GM12878 (cell line): ENCODE results near the gene HRH2. TPM values are rescaled to one million over a fixed set of nuclear protein-coding genes. Genes with fewer than 3 reads are reported as not detected.

Experiments used
- ATAC-seq: fragments of 200-7000 bp; cut with Tn5 transposase; 3 replicates; pipeline ENCODE4 v1.9.1; 2020; ENCODE audit warnings: mild to moderate bottlenecking, moderate library complexity
- BruUV-seq: library from RNA; stranded (reverse); fragments of 400-500 nt; replicated peaks from 2 replicates; lab custom pipeline; 2021; lab: Mats Ljungman, UMichigan
- CTCF ChIA-PET: fragments of 300-600 bp; sonication (Branson Sonifier 250); formaldehyde crosslinking; extraction: SDS; loops from one replicate; lab custom pipeline; 2021; ENCODE audit warnings: inconsistent platforms; lab: Yijun Ruan, JAX
- POLR2A ChIA-PET: fragments of 350-600 bp; formaldehyde crosslinking; extraction: SDS; loops from one replicate; lab custom pipeline; 2021; ENCODE audit warnings: inconsistent platforms; lab: Charles Lee
- RAD21 ChIA-PET: fragments of 300-600 bp; sonication (Branson Sonifier 250); formaldehyde crosslinking; loops from one replicate; lab custom pipeline; 2023; ENCODE audit warnings: antibody characterized with exemption; ENCODE audit not compliant: unreplicated experiment; lab: Charles Lee
- SMC1A ChIA-PET: fragments of 300-600 bp; sonication (Branson Sonifier 250); formaldehyde crosslinking; loops from one replicate; lab custom pipeline; 2023; ENCODE audit not compliant: unreplicated experiment, uncharacterized antibody; lab: Charles Lee
- DNase-seq: peaks from one replicate; pipeline ENCODE4 v3.0.0-alpha.2; 2011; ENCODE audit warnings: low read depth, low spot score
- FAIRE-seq: peaks from 3 replicates; lab custom pipeline; 2011; peaks lifted over from hg19 to GRCh38; lab: Jason Lieb, UNC
- H2AFZ ChIP-seq: 2 replicates; pipeline ENCODE4 v1.6.0; 2011; ENCODE audit warnings: low read depth, low read length, control low read depth; ENCODE audit not compliant: control insufficient read depth
- H3K27ac ChIP-seq: 2 replicates; pipeline ENCODE4 v1.5.1; 2011; ENCODE audit warnings: control low read depth; ENCODE audit not compliant: control insufficient read depth, insufficient read depth
- H3K27me3 ChIP-seq, 2 experiments: replicated peaks in 1 of 2; 2 replicates each; pipeline versions ENCODE4 v1.6.0 to v1.6.1; 2011; ENCODE audit warnings: low read length in 1 of 2; ENCODE audit not compliant: control insufficient read depth in 2 of 2, insufficient read depth in 2 of 2
- H3K36me3 ChIP-seq, 2 experiments: 2 replicates each; pipeline ENCODE4 v1.5.1; 2011; ENCODE audit warnings: low read length in 1 of 2; ENCODE audit not compliant: control insufficient read depth in 2 of 2, insufficient read depth in 2 of 2
- H3K4me1 ChIP-seq: 2 replicates; pipeline ENCODE4 v1.6.1; 2011; ENCODE audit warnings: mild to moderate bottlenecking, low read length, moderate library complexity, mixed read lengths; ENCODE audit not compliant: control insufficient read depth, insufficient read depth
- H3K4me2 ChIP-seq: 2 replicates; pipeline ENCODE4 v1.6.0; 2011; ENCODE audit warnings: control low read depth; ENCODE audit not compliant: control insufficient read depth, insufficient read depth
- H3K4me3 ChIP-seq: fragments of 200-600 bp; sonication (generic); 2 replicates; pipeline ENCODE4 v1.5.1; 2016
- H3K79me2 ChIP-seq: 2 replicates; pipeline ENCODE4 v1.6.0; 2011; ENCODE audit warnings: low read length; ENCODE audit not compliant: control insufficient read depth, insufficient read depth
- H3K9ac ChIP-seq: 2 replicates; pipeline ENCODE4 v1.8.0; 2011; ENCODE audit warnings: low read length, control low read depth, mixed read lengths; ENCODE audit not compliant: control insufficient read depth, insufficient read depth
- H3K9me3 ChIP-seq: replicated peaks from 3 replicates; pipeline ENCODE4 v1.5.1; 2011; ENCODE audit warnings: mild to moderate bottlenecking, low read length; ENCODE audit not compliant: control insufficient read depth, insufficient read depth
- H4K20me1 ChIP-seq: 2 replicates; pipeline ENCODE4 v1.6.0; 2011; ENCODE audit not compliant: control insufficient read depth, insufficient read depth
- BRCA1 ChIP-seq: IDR thresholded peaks from 2 replicates; pipeline ENCODE4 v1.6.1; 2011; ENCODE audit warnings: low read depth, low read length, improper control_type of control experiment
- CHD2 ChIP-seq: IDR thresholded peaks from 2 replicates; pipeline ENCODE4 v1.6.1; 2011; ENCODE audit warnings: low read depth, low read length, improper control_type of control experiment, borderline replicate concordance
- DPF2 ChIP-seq: fragments of 450-650 bp; IDR thresholded peaks from 2 replicates; pipeline ENCODE4 v1.6.1; 2017; ENCODE audit warnings: mild to moderate bottlenecking
- IKZF2 ChIP-seq, 2 experiments: fragments of 450-650 bp; IDR thresholded peaks; 2 replicates each; pipeline ENCODE4 v1.6.1; 2017; ENCODE audit warnings: mild to moderate bottlenecking in 2 of 2, moderate library complexity in 2 of 2
- MTA3 ChIP-seq: IDR thresholded peaks from 2 replicates; pipeline ENCODE4 v1.6.1; 2012; ENCODE audit warnings: low read length, inconsistent platforms, borderline replicate concordance
- PML ChIP-seq: IDR thresholded peaks from 2 replicates; pipeline ENCODE4 v1.6.1; 2012; ENCODE audit warnings: low read length, inconsistent platforms
- STAT3 ChIP-seq: IDR thresholded peaks from 2 replicates; pipeline ENCODE4 v1.6.1; 2011; ENCODE audit warnings: low read depth, low read length, improper control_type of control experiment
- ZBTB4 ChIP-seq: fragments of 450-650 bp; formaldehyde crosslinking; IDR thresholded peaks from 2 replicates; pipeline ENCODE4 v1.4.0; 2022; ENCODE audit warnings: mild to moderate bottlenecking, moderate library complexity
- WGBS: methylation state at CpG from one replicate; pipeline ENCODE4 v1.1.6; 2016; ENCODE audit warnings: low lambda C conversion rate; ENCODE audit not compliant: insufficient replicate concordance, insufficient coverage; ENCODE audit errors: missing lambda C conversion rate; 5-methylcytosine and 5-hydroxymethylcytosine counted together
- in situ Hi-C: fragments of 300-500 bp; cut with MboI; formaldehyde crosslinking; loops from 9 replicates; pipeline ENCODE4 v1.14.3; 2018; ENCODE audit warnings: mixed read lengths
- intact Hi-C: fragments of 100-400 bp; cut with micrococcal nuclease; formaldehyde crosslinking; loops from one replicate; pipeline ENCODE4 v1.14.2; 2022; ENCODE audit not compliant: unreplicated experiment
- polyA plus RNA-seq, 11 experiments: library from polyadenylated mRNA; depleted of rRNA in 4 of 11; unstranded in 6 of 11; stranded (reverse) in 5 of 11; fragments of >200 nt; fragmentation: Nextera tagmentation in 4 of 11; fragmentation: Illumina TruSeq in 1 of 11; extraction: Ambion mirVana in 4 of 11; extraction: Trizol in 1 of 11; gene quantifications; 1 replicate in 1 of 11; 2 replicates in 10 of 11; pipeline versions ENCODE4 v1.2.1 to v1.2.3, GENCODE V29; 2011 to 2016; ENCODE audit warnings: inconsistent platforms in 2 of 11, missing spikeins in 2 of 11, low read depth in 1 of 11
- total RNA-seq, 4 experiments: library from RNA; depleted of rRNA in 3 of 4; stranded (reverse); fragments of >200 nt in 3 of 4; fragmentation: Illumina TruSeq in 1 of 4; extraction: Trizol in 1 of 4; gene quantifications; 2 replicates each; pipeline versions ENCODE4 v1.2.1 to v1.2.3, GENCODE V29; 2013 to 2021
- TF ChIP-seq, protein P1 (sequence below): fragments of 450-650 bp; IDR thresholded peaks from 2 replicates; pipeline ENCODE4 v1.6.1; 2017; ENCODE audit warnings: mild to moderate bottlenecking, moderate library complexity
- TF ChIP-seq, protein P2 (sequence below): fragments of 450-650 bp; IDR thresholded peaks from 2 replicates; pipeline ENCODE4 v1.6.1; 2017; ENCODE audit warnings: mild to moderate bottlenecking, moderate library complexity
- TF ChIP-seq, protein P3 (sequence below), 3 experiments: IDR thresholded peaks in 2 of 3; conservative IDR thresholded peaks in 1 of 3; 2 replicates each; pipeline ENCODE4 v1.5.1; 2011; ENCODE audit warnings: low read depth in 3 of 3, low read length in 3 of 3, mild to moderate bottlenecking in 3 of 3, control low read depth in 2 of 3, moderate library complexity in 2 of 3, inconsistent platforms in 1 of 3, mixed read lengths in 1 of 3; ENCODE audit not compliant: control insufficient read depth in 2 of 3, insufficient read depth in 1 of 3; ENCODE audit errors: extremely low read depth in 1 of 3

The HRH2 gene
- total and polyA plus RNA-seq, 10 of the 15 experiments (the other 5 are each of a cell fraction or from before 2014, with no cell fraction given), result 0.01 to 0.05 (median 0.03) TPM; not detected in 7

DNA sequence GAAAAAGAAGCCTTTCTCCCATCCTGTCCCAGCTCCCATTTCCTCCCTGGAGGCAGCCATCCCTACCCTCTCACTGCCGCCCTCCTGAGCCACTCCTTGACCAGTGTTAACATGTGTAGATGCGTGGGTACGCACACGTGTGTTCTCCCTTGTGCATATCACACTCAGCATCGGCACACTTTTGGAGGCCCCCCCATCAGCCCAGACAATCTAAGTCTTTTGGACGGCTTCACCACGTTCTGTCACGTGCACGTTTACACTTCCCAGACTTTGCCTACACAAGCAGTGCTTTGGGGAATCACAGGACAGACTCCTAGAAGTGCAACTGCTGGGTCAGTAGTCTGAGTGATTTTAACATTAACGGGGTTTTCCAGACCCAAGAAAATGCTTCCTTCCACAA, 18.0 kb downstream of the HRH2 start:
- intact Hi-C loops (no loop called here), in situ Hi-C loops (no loop called here)
- Histone ChIP-seq H3K9me3 (no peaks in the 10 kb centered on the region), H3K27me3 (peaks cover 0 to 3% of the 10 kb centered on the region in 2 experiments; a peak in 2 of 4 replicates), H4K20me1 (no peaks in the 10 kb centered on the region), H3K4me3 (no peak overlapping the region), H3K27ac (no peak overlapping the region), H3K4me1 (no peaks in the 10 kb centered on the region), H3K4me2 (no peak overlapping the region), H3K36me3 (no peaks in the 10 kb centered on the region), H3K79me2 (no peaks in the 10 kb centered on the region), H2AFZ (no peak overlapping the region), H3K9ac (no peak overlapping the region)
- POLR2A ChIA-PET, result no interaction called here
- ATAC-seq (no peak), FAIRE-seq (no peak), DNase-seq (no peak)
- 32% methylated on average over 10 of the region's 10 CpGs for WGBS
- CTCF ChIA-PET, result no interaction called here
- RAD21 ChIA-PET, result no interaction called here
- BruUV-seq, result no TSS peak
- SMC1A ChIA-PET, result no interaction called here
- no peak for TF ChIP-seq ZBTB4
- no peak for TF ChIP-seq DPF2
- TF ChIP-seq PML, result no peak
- no peak for TF ChIP-seq MTA3
- TF ChIP-seq IKZF2 (IDR thresholded peaks at IDR 0.05), result no peak
- TF ChIP-seq CHD2, result no peak
- TF ChIP-seq, protein P1, sequence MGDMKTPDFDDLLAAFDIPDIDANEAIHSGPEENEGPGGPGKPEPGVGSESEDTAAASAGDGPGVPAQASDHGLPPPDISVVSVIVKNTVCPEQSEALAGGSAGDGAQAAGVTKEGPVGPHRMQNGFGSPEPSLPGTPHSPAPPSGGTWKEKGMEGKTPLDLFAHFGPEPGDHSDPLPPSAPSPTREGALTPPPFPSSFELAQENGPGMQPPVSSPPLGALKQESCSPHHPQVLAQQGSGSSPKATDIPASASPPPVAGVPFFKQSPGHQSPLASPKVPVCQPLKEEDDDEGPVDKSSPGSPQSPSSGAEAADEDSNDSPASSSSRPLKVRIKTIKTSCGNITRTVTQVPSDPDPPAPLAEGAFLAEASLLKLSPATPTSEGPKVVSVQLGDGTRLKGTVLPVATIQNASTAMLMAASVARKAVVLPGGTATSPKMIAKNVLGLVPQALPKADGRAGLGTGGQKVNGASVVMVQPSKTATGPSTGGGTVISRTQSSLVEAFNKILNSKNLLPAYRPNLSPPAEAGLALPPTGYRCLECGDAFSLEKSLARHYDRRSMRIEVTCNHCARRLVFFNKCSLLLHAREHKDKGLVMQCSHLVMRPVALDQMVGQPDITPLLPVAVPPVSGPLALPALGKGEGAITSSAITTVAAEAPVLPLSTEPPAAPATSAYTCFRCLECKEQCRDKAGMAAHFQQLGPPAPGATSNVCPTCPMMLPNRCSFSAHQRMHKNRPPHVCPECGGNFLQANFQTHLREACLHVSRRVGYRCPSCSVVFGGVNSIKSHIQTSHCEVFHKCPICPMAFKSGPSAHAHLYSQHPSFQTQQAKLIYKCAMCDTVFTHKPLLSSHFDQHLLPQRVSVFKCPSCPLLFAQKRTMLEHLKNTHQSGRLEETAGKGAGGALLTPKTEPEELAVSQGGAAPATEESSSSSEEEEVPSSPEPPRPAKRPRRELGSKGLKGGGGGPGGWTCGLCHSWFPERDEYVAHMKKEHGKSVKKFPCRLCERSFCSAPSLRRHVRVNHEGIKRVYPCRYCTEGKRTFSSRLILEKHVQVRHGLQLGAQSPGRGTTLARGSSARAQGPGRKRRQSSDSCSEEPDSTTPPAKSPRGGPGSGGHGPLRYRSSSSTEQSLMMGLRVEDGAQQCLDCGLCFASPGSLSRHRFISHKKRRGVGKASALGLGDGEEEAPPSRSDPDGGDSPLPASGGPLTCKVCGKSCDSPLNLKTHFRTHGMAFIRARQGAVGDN, result no peak
- TF ChIP-seq, protein P2, sequence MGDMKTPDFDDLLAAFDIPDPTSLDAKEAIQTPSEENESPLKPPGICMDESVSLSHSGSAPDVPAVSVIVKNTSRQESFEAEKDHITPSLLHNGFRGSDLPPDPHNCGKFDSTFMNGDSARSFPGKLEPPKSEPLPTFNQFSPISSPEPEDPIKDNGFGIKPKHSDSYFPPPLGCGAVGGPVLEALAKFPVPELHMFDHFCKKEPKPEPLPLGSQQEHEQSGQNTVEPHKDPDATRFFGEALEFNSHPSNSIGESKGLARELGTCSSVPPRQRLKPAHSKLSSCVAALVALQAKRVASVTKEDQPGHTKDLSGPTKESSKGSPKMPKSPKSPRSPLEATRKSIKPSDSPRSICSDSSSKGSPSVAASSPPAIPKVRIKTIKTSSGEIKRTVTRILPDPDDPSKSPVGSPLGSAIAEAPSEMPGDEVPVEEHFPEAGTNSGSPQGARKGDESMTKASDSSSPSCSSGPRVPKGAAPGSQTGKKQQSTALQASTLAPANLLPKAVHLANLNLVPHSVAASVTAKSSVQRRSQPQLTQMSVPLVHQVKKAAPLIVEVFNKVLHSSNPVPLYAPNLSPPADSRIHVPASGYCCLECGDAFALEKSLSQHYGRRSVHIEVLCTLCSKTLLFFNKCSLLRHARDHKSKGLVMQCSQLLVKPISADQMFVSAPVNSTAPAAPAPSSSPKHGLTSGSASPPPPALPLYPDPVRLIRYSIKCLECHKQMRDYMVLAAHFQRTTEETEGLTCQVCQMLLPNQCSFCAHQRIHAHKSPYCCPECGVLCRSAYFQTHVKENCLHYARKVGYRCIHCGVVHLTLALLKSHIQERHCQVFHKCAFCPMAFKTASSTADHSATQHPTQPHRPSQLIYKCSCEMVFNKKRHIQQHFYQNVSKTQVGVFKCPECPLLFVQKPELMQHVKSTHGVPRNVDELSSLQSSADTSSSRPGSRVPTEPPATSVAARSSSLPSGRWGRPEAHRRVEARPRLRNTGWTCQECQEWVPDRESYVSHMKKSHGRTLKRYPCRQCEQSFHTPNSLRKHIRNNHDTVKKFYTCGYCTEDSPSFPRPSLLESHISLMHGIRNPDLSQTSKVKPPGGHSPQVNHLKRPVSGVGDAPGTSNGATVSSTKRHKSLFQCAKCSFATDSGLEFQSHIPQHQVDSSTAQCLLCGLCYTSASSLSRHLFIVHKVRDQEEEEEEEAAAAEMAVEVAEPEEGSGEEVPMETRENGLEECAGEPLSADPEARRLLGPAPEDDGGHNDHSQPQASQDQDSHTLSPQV, result no peak
- TF ChIP-seq BRCA1, result no peak
- TF ChIP-seq, protein P3, sequence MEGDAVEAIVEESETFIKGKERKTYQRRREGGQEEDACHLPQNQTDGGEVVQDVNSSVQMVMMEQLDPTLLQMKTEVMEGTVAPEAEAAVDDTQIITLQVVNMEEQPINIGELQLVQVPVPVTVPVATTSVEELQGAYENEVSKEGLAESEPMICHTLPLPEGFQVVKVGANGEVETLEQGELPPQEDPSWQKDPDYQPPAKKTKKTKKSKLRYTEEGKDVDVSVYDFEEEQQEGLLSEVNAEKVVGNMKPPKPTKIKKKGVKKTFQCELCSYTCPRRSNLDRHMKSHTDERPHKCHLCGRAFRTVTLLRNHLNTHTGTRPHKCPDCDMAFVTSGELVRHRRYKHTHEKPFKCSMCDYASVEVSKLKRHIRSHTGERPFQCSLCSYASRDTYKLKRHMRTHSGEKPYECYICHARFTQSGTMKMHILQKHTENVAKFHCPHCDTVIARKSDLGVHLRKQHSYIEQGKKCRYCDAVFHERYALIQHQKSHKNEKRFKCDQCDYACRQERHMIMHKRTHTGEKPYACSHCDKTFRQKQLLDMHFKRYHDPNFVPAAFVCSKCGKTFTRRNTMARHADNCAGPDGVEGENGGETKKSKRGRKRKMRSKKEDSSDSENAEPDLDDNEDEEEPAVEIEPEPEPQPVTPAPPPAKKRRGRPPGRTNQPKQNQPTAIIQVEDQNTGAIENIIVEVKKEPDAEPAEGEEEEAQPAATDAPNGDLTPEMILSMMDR (IDR thresholded peaks at IDR 0.05 in 2 of 3, conservative IDR thresholded peaks at IDR 0.05 in 1 of 3; ENCODE audit: control insufficient read depth in 2 of 3, extremely low read depth in 1 of 3, insufficient read depth in 1 of 3, low read depth in 3 of 3, low read length in 3 of 3), result no peak
- no peak for TF ChIP-seq STAT3
